Gastroesophageal sphincter (tissue), 3 donors: ENCODE data around the gene MAP6.

ENCODE experiments used
- CTCF ChIP-seq, 4 experiments: fragments of 200-600 bp in 2 of 4; fragments of 450-650 bp in 2 of 4; sonication (generic) in 1 of 4; IDR thresholded peaks; one replicate each; pipeline ENCODE4 v1.5.1; 2017 to 2019; ENCODE audit warnings: antibody characterized with exemption in 4 of 4, mild to moderate bottlenecking in 2 of 4, moderate library complexity in 2 of 4
- POLR2A ChIP-seq, 2 donors: fragments of 450-650 bp; IDR thresholded peaks; one replicate each; pipeline ENCODE4 v1.6.1; 2017; ENCODE audit warnings: antibody characterized with exemption in 2 of 2, mild to moderate bottlenecking in 2 of 2, moderate library complexity in 1 of 2
- POLR2AphosphoS5 ChIP-seq: sonication (generic); formaldehyde crosslinking; IDR thresholded peaks from one replicate; pipeline ENCODE4 v1.6.1; 2017; ENCODE audit warnings: antibody characterized with exemption

GRCh38 chr11:75583718-75584658 is 84.8 kb downstream of the MAP6 start:
- peak in 1 of 2 donors; percentile 27 for TF ChIP-seq POLR2A (IDR thresholded peaks at IDR 0.05)
- no peak for TF ChIP-seq CTCF (IDR thresholded peaks at IDR 0.05)
- peak; percentile 42 for TF ChIP-seq POLR2AphosphoS5
